ENCODE results near the gene FAM32A.

DNA sequence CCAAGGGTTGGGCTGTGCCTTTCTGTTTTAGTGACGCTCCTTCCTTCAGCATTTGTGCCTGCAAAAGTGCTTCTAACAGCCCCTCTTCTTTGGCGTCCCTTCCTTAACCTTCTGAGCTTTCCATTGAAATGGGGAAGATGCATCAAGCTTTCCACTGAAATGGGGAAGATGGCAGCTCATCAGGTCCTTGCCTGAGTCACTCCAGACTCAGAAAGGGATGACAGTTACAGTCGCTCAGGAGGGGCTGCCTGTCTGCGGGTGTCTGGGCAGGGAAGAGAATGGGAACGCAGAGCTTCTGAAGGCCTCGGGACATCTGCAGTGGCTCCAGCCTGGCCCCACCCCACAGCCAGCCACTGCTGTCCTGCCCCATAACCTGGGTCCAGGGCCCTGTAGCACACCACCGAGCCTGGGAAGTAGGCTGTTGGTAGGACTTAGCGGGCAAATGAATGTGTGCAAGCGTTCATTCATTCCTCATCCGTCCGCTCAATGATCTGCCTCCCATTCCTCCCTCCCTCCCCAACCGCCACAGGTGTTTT, 22.3 kb downstream of the FAM32A start:
- TF ChIP-seq, protein P1, sequence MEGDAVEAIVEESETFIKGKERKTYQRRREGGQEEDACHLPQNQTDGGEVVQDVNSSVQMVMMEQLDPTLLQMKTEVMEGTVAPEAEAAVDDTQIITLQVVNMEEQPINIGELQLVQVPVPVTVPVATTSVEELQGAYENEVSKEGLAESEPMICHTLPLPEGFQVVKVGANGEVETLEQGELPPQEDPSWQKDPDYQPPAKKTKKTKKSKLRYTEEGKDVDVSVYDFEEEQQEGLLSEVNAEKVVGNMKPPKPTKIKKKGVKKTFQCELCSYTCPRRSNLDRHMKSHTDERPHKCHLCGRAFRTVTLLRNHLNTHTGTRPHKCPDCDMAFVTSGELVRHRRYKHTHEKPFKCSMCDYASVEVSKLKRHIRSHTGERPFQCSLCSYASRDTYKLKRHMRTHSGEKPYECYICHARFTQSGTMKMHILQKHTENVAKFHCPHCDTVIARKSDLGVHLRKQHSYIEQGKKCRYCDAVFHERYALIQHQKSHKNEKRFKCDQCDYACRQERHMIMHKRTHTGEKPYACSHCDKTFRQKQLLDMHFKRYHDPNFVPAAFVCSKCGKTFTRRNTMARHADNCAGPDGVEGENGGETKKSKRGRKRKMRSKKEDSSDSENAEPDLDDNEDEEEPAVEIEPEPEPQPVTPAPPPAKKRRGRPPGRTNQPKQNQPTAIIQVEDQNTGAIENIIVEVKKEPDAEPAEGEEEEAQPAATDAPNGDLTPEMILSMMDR (IDR thresholded peaks at IDR 0.05), result no peak
- no peak for TF ChIP-seq POLR2A (IDR thresholded peaks at IDR 0.05)
